H1 (cell line): Measurements from ENCODE around the gene MOB1B. TPM values are rescaled to one million over a fixed set of nuclear protein-coding genes. Genes with fewer than 3 reads are reported as not detected.

ENCODE experiments used
- CTCF ChIA-PET: fragments of 300-600 bp; sonication (Branson Sonifier 250); formaldehyde crosslinking; loops from one replicate; lab custom pipeline; 2021; ENCODE audit not compliant: partially characterized antibody; lab: Charles Lee
- POLR2A ChIA-PET: fragments of 300-600 bp; sonication (Branson Sonifier 250); formaldehyde crosslinking; loops from one replicate; lab custom pipeline; 2021; ENCODE audit warnings: inconsistent platforms; ENCODE audit not compliant: partially characterized antibody; lab: Charles Lee
- DNase-seq, 2 experiments: peaks; one replicate each; pipeline versions ENCODE4 v3.0.0 to v3.0.0-alpha.2; 2010 to 2022; ENCODE audit warnings: low spot score in 2 of 2, low read depth in 1 of 2, mixed read lengths in 1 of 2
- FAIRE-seq: peaks from 2 replicates; lab custom pipeline; 2011; peaks lifted over from hg19 to GRCh38; lab: Jason Lieb, UNC
- H2AFZ ChIP-seq: 2 replicates; pipeline ENCODE4 v1.8.1; 2012; ENCODE audit warnings: low read length, inconsistent platforms
- H2AK5ac ChIP-seq: 2 replicates; pipeline ENCODE4 v1.6.1; 2013; ENCODE audit warnings: low read depth, low read length
- H2BK120ac ChIP-seq: replicated peaks from 2 replicates; pipeline ENCODE3; 2013; ENCODE audit warnings: low read depth, low read length, inconsistent platforms
- H2BK12ac ChIP-seq: 2 replicates; pipeline ENCODE4 v1.6.1; 2013; ENCODE audit warnings: low read depth, low read length
- H2BK15ac ChIP-seq: 2 replicates; pipeline ENCODE4 v1.6.1; 2013; ENCODE audit warnings: low read length
- H2BK20ac ChIP-seq: 2 replicates; pipeline ENCODE4 v1.6.1; 2013; ENCODE audit warnings: low read length
- H2BK5ac ChIP-seq: 2 replicates; pipeline ENCODE4 v1.6.1; 2013; ENCODE audit warnings: low read depth, low read length
- H3K14ac ChIP-seq: 2 replicates; pipeline ENCODE4 v1.6.1; 2013; ENCODE audit warnings: inconsistent platforms; ENCODE audit not compliant: insufficient read length
- H3K18ac ChIP-seq: 2 replicates; pipeline ENCODE4 v1.6.1; 2013; ENCODE audit warnings: low read length; ENCODE audit errors: extremely low read depth
- H3K23ac ChIP-seq: 2 replicates; pipeline ENCODE4 v1.6.1; 2013; ENCODE audit warnings: inconsistent platforms; ENCODE audit not compliant: insufficient read length
- H3K23me2 ChIP-seq: 2 replicates; pipeline ENCODE4 v1.6.1; 2013; ENCODE audit warnings: low read depth, low read length
- H3K27ac ChIP-seq: 2 replicates; pipeline ENCODE4 v1.6.1; 2011; ENCODE audit warnings: low read depth, low read length, inconsistent platforms
- H3K27me3 ChIP-seq, 4 experiments: replicated peaks in 1 of 4; 1 replicate in 1 of 4; 2 replicates in 3 of 4; pipeline versions ENCODE4 v1.6.1 to v1.8.1; 2011 to 2013; ENCODE audit warnings: low read length in 3 of 4, mild to moderate bottlenecking in 3 of 4, inconsistent platforms in 2 of 4, mixed read lengths in 2 of 4, moderate library complexity in 1 of 4; ENCODE audit not compliant: control insufficient read depth in 3 of 4, insufficient read depth in 3 of 4; ENCODE audit errors: extremely low read depth in 1 of 4
- H3K36me3 ChIP-seq, 4 experiments: 2 replicates each; pipeline versions ENCODE4 v1.6.1 to v1.8.1; 2011 to 2013; ENCODE audit warnings: mild to moderate bottlenecking in 4 of 4, low read length in 3 of 4, moderate library complexity in 2 of 4, control low read depth in 1 of 4, inconsistent platforms in 1 of 4; ENCODE audit not compliant: insufficient read depth in 4 of 4, control insufficient read depth in 2 of 4
- H3K4ac ChIP-seq: replicated peaks from 2 replicates; pipeline ENCODE3; 2013; ENCODE audit warnings: low read length, low read depth, mixed read lengths, inconsistent platforms; ENCODE audit not compliant: insufficient read length
- H3K4me1 ChIP-seq, 4 experiments: replicated peaks in 1 of 4; 1 replicate in 1 of 4; 2 replicates in 3 of 4; pipeline versions ENCODE4 v1.6.1 to v1.8.1; 2011 to 2013; ENCODE audit warnings: low read length in 3 of 4, inconsistent platforms in 2 of 4, mixed read lengths in 1 of 4; ENCODE audit not compliant: insufficient read depth in 4 of 4, control insufficient read depth in 3 of 4
- H3K4me2 ChIP-seq, 2 experiments: 2 replicates each; pipeline versions ENCODE4 v1.6.1 to v1.8.1; 2011 to 2013; ENCODE audit warnings: low read depth in 2 of 2, low read length in 2 of 2, control low read depth in 1 of 2, inconsistent platforms in 1 of 2, mild to moderate bottlenecking in 1 of 2; ENCODE audit not compliant: insufficient read depth in 1 of 2
- H3K4me3 ChIP-seq, 4 experiments: fragments of 200-600, 300-600 bp in 1 of 4; sonication (generic), shearing (Covaris generic), sonication (Bioruptor Twin) in 1 of 4; 2 replicates each; pipeline versions ENCODE4 v1.5.1 to v1.8.1; 2011 to 2016; ENCODE audit warnings: low read length in 4 of 4, low read depth in 3 of 4, control low read depth in 2 of 4, inconsistent platforms in 2 of 4, mild to moderate bottlenecking in 2 of 4, mixed read lengths in 1 of 4, moderate library complexity in 1 of 4; ENCODE audit not compliant: insufficient read depth in 2 of 4; ENCODE audit errors: extremely low read depth in 1 of 4
- H3K56ac ChIP-seq: replicated peaks from 2 replicates; pipeline ENCODE3; 2013; ENCODE audit warnings: low read depth, mild to moderate bottlenecking, mixed read lengths, low read length, inconsistent platforms; ENCODE audit not compliant: insufficient read length
- H3K79me1 ChIP-seq: 2 replicates; pipeline ENCODE4 v1.6.1; 2013; ENCODE audit warnings: low read depth, low read length, control low read depth
- H3K79me2 ChIP-seq, 2 experiments: 2 replicates each; pipeline versions ENCODE4 v1.6.1 to v1.8.1; 2012 to 2013; ENCODE audit warnings: low read length in 2 of 2, mild to moderate bottlenecking in 2 of 2, inconsistent platforms in 1 of 2; ENCODE audit not compliant: insufficient read depth in 2 of 2, control insufficient read depth in 1 of 2
- H3K9ac ChIP-seq, 4 experiments: replicated peaks in 1 of 4; 1 replicate in 1 of 4; 2 replicates in 3 of 4; pipeline versions ENCODE4 v1.6.1 to v1.8.1; 2011 to 2013; ENCODE audit warnings: low read depth in 3 of 4, low read length in 3 of 4, control low read depth in 2 of 4, mild to moderate bottlenecking in 2 of 4, moderate library complexity in 2 of 4, inconsistent platforms in 1 of 4; ENCODE audit errors: extremely low read depth in 1 of 4
- H3K9me3 ChIP-seq, 2 experiments: 2 replicates each; pipeline versions ENCODE4 v1.6.1 to v1.8.1; 2012 to 2013; ENCODE audit warnings: mild to moderate bottlenecking in 2 of 2, moderate library complexity in 2 of 2, control low read depth in 1 of 2, inconsistent platforms in 1 of 2, low read depth in 1 of 2, low read length in 1 of 2, mixed read lengths in 1 of 2; ENCODE audit not compliant: insufficient read depth in 2 of 2
- H4K20me1 ChIP-seq, 2 experiments: replicated peaks in 1 of 2; 2 replicates each; pipeline versions ENCODE3 to v1.8.1; 2011 to 2013; ENCODE audit warnings: inconsistent platforms in 2 of 2, low read length in 2 of 2, mild to moderate bottlenecking in 1 of 2; ENCODE audit not compliant: insufficient read depth in 2 of 2, control insufficient read depth in 1 of 2
- H4K5ac ChIP-seq: 2 replicates; pipeline ENCODE4 v1.6.1; 2013; ENCODE audit warnings: low read length, low read depth, mixed read lengths, inconsistent platforms; ENCODE audit not compliant: insufficient read length
- H4K8ac ChIP-seq: 2 replicates; pipeline ENCODE4 v1.8.0; 2013; ENCODE audit warnings: mild to moderate bottlenecking, moderate library complexity, low read length, inconsistent platforms; ENCODE audit not compliant: insufficient read depth; ENCODE audit errors: extremely low read depth
- H4K91ac ChIP-seq: replicated peaks from 2 replicates; pipeline ENCODE3; 2013; ENCODE audit warnings: low read length, mixed read lengths, inconsistent platforms; ENCODE audit not compliant: insufficient read length
- ASH2L ChIP-seq: fragments of 200-600, 300-600 bp; sonication (generic); IDR thresholded peaks from one replicate; pipeline ENCODE4 v1.7.1; 2017; ENCODE audit warnings: low read length
- CBX5 ChIP-seq: fragments of 300-800, 300-1000 bp; sonication (generic); IDR thresholded peaks from 2 replicates; pipeline ENCODE4 v1.7.1; 2016; ENCODE audit warnings: antibody characterized with exemption, low read length, low read depth
- GTF2F1 ChIP-seq: IDR thresholded peaks from 2 replicates; pipeline ENCODE4 v1.6.1; 2012; ENCODE audit warnings: low read depth, low read length, improper control_type of control experiment, borderline replicate concordance
- WGBS, 2 experiments: shearing (Covaris generic) in 1 of 2; methylation state at CpG; one replicate each; pipeline versions ENCODE4 v1.1.6 to v1.1.7; 2013 to 2015; ENCODE audit warnings: low lambda C conversion rate in 2 of 2, mixed read lengths in 2 of 2, inconsistent platforms in 1 of 2, low coverage in 1 of 2, missing lambda C conversion rate in 1 of 2; ENCODE audit not compliant: insufficient replicate concordance in 2 of 2, insufficient coverage in 1 of 2, insufficient read length in 1 of 2; ENCODE audit errors: extremely low coverage in 1 of 2, missing lambda C conversion rate in 1 of 2; 5-methylcytosine and 5-hydroxymethylcytosine counted together
- polyA plus RNA-seq, 7 experiments: library from polyadenylated mRNA; depleted of rRNA in 3 of 7; stranded (reverse) in 5 of 7; unstranded in 2 of 7; fragments of >200 nt in 5 of 7; fragments of 200-250 nt in 2 of 7; gene quantifications; 1 replicate in 5 of 7; 2 replicates in 1 of 7; 4 replicates in 1 of 7; pipeline versions ENCODE4 v1.2.1 to v1.2.3, GENCODE V29; 2011 to 2013; ENCODE audit warnings: missing spikeins in 2 of 7, mixed read lengths in 2 of 7
- total RNA-seq: library from RNA; stranded (reverse); fragmentation: NEBNext Ultra II Directional; extraction: Animal tissue kit (Norgen Biotek cat#: 25700); gene quantifications from 2 replicates; pipeline ENCODE4 v1.2.1, GENCODE V29; 2021

MOB1B gene
- total and polyA plus RNA-seq, 2 of the 8 experiments (the other 6 are each of a cell fraction or from before 2014, with no cell fraction given) = 3.8 to 33.5 TPM

GRCh38 chr4:70931347-70931746 lies 29.2 kb downstream of the MOB1B start:
- TF ChIP-seq CBX5 = no peak
- TF ChIP-seq ASH2L = no peak
- TF ChIP-seq GTF2F1 = no peak
- TF ChIP-seq, all 59 proteins: peak for 0
- Histone ChIP-seq H3K27me3 (no peaks in the 10 kb centered on the region), H2BK15ac (no peak overlapping the region), H3K18ac (no peak overlapping the region), H4K91ac (no peak overlapping the region), H3K27ac (no peak overlapping the region), H3K4ac (no peak overlapping the region), H3K9me3 (no peaks in the 10 kb centered on the region), H3K14ac (no peak overlapping the region), H3K36me3 (no peaks in the 10 kb centered on the region), H3K56ac (no peak overlapping the region), H3K4me3 (no peak overlapping the region), H3K4me2 (no peak overlapping the region), H2BK12ac (no peak overlapping the region), H2BK120ac (no peak overlapping the region), H3K79me2 (peaks cover 3 to 87% of the 10 kb centered on the region in 2 experiments), H2AK5ac (no peak overlapping the region), H2AFZ (no peak overlapping the region), H3K79me1 (peaks cover 8% of the 10 kb centered on the region), H3K23me2 (no peaks in the 10 kb centered on the region), H2BK5ac (0 out of 2 replicates have a peak overlapping the region, but pooled peaks have one; percentile 6), H4K8ac (no peak overlapping the region), H2BK20ac (no peak overlapping the region), H3K4me1 (peaks cover 0 to 4% (median under 1%) of the 10 kb centered on the region in 4 experiments; a peak in 4 of 7 replicates), H3K9ac (no peak overlapping the region), H4K5ac (no peak overlapping the region), H4K20me1 (peaks cover 0 to 2% of the 10 kb centered on the region in 2 experiments), H3K23ac (no peak overlapping the region)
- WGBS, 2 experiments = 85% methylated on average over 1 of the region's 1 CpG; no CpG with 5 or more reads in 1 of the 2 experiments
- FAIRE-seq = no peak
- ChIA-PET CTCF (interaction anchor here (0.6 to 1.0 kb wide), 2 partner anchors 8 to 237 kb away, joined by 3 read pairs; no protein-coding TSS in a partner anchor), POLR2A (no interaction called here)
- DNase-seq = no peak
